Stomach (tissue), 9 donors: Measurements from ENCODE around the gene SGCA. TPM values are rescaled to one million over a fixed set of nuclear protein-coding genes. Genes with fewer than 3 reads are reported as not detected.
A peak's percentile ranks its signal among the peaks of the same experiment; 100 is the strongest.

Experiments
- DNase-seq, 2 donors: peaks; one replicate each; pipeline versions ENCODE4 v3.0.0 to v3.0.0-alpha.2; 2013 to 2019
- H3K27ac ChIP-seq, 5 donors: fragments of 200-600 bp in 4 of 5; sonication (generic) in 4 of 5; one replicate each; pipeline ENCODE4 v1.5.1; 2013 to 2019; ENCODE audit warnings: mild to moderate bottlenecking in 1 of 5, moderate library complexity in 1 of 5
- H3K27me3 ChIP-seq, 3 donors: fragments of 200-600 bp; sonication (generic); one replicate each; pipeline ENCODE4 v1.5.1; 2017 to 2019; ENCODE audit warnings: mixed run types in 1 of 3
- H3K36me3 ChIP-seq, 4 donors: fragments of 200-600 bp; sonication (generic); 1 replicate in 3 of 4; 2 replicates in 1 of 4; pipeline ENCODE4 v1.5.1; 2016 to 2019
- H3K4me1 ChIP-seq, 4 donors: fragments of 200-600 bp; sonication (generic); one replicate each; pipeline ENCODE4 v1.5.1; 2016 to 2019
- H3K4me3 ChIP-seq, 4 donors: fragments of 200-600 bp; sonication (generic) in 3 of 4; one replicate each; pipeline ENCODE4 v1.5.1; 2016 to 2019; ENCODE audit warnings: mild to moderate bottlenecking in 1 of 4
- H3K9me3 ChIP-seq, 4 donors: fragments of 200-600 bp; sonication (generic); one replicate each; pipeline ENCODE4 v1.5.1; 2016 to 2019
- CTCF ChIP-seq, 7 experiments: fragments of 450-650 bp in 4 of 7; fragments of 200-600 bp in 3 of 7; sonication (generic) in 3 of 7; IDR thresholded peaks; one replicate each; pipeline ENCODE4 v1.5.1; 2016 to 2019; ENCODE audit warnings: antibody characterized with exemption in 7 of 7, control low read depth in 2 of 7, mild to moderate bottlenecking in 1 of 7
- EP300 ChIP-seq: sonication (generic); formaldehyde crosslinking; IDR thresholded peaks from one replicate; pipeline ENCODE4 v1.6.1; 2017; ENCODE audit warnings: antibody characterized with exemption
- POLR2A ChIP-seq, 4 donors: fragments of 450-650 bp; IDR thresholded peaks; one replicate each; pipeline ENCODE4 v1.6.1; 2016; ENCODE audit warnings: antibody characterized with exemption in 4 of 4, control low read depth in 2 of 4, mild to moderate bottlenecking in 1 of 4, moderate library complexity in 1 of 4
- POLR2AphosphoS5 ChIP-seq, 3 donors: sonication (generic); formaldehyde crosslinking; IDR thresholded peaks; one replicate each; pipeline ENCODE4 v1.6.1; 2016; ENCODE audit warnings: antibody characterized with exemption in 3 of 3
- WGBS, 5 donors: extraction: QIAGEN DNeasy Blood & Tissue Kit in 3 of 5; methylation state at CpG; one replicate each; pipeline versions ENCODE4 v1.1.5 to v1.1.7; 2013 to 2018; 5-methylcytosine and 5-hydroxymethylcytosine counted together
- intact Hi-C: fragments of 100-400 bp; cut with DNase I; formaldehyde crosslinking; loops from one replicate; pipeline ENCODE4 v1.15.1; 2023; ENCODE audit warnings: low total_unique reads
- polyA plus RNA-seq, 3 donors: library from polyadenylated mRNA; stranded (reverse); fragments of 200-250 nt; gene quantifications; one replicate each; pipeline ENCODE4 v1.2.3, GENCODE V29; 2013
- total RNA-seq, 5 donors: library from RNA; depleted of rRNA; stranded (reverse); fragments of >200 nt; gene quantifications; one replicate each; pipeline versions ENCODE4 v1.1.0 to v1.2.3, GENCODE V29; 2014 to 2016
- donor health status: healthy with polysubstance abuse.
- donor health status: Bipolar disorder and iron deficiency.
- donor health status: healthy.

Gene SGCA
- total and polyA plus RNA-seq, 8 donors, result 5.4 to 89.3 (median 15.1) TPM

- no peaks in the 10 kb centered on the region for H3K36me3 ChIP-seq
- 38 to 50% (median 45%) methylated on average over 14 to 16 of the region's 16 CpGs for WGBS, 5 donors
- H3K4me1 ChIP-seq, result peaks cover 39 to 62% (median 48%) of the 10 kb centered on the region in 4 donors
- no peaks in the 10 kb centered on the region for H3K27me3 ChIP-seq
- H3K4me3 ChIP-seq, result no peak overlapping the region
- H3K27ac ChIP-seq, result peak overlapping the region in 4 of 5 donors; percentile 31 to 97 (median 83)
- DNase-seq, result peak in 1 of 2 donors; percentile 61
- TF ChIP-seq POLR2A (IDR thresholded peaks at IDR 0.05) (no peak), EP300 (no peak), POLR2AphosphoS5 (IDR thresholded peaks at IDR 0.05) (no peak), CTCF (IDR thresholded peaks at IDR 0.05) (no peak)
- intact Hi-C loops, result no loop called here
- H3K9me3 ChIP-seq, result no peaks in the 10 kb centered on the region
These were observed 11.9 kb upstream of the SGCA start for GRCh38 chr17:50153650-50154575.

DNA sequence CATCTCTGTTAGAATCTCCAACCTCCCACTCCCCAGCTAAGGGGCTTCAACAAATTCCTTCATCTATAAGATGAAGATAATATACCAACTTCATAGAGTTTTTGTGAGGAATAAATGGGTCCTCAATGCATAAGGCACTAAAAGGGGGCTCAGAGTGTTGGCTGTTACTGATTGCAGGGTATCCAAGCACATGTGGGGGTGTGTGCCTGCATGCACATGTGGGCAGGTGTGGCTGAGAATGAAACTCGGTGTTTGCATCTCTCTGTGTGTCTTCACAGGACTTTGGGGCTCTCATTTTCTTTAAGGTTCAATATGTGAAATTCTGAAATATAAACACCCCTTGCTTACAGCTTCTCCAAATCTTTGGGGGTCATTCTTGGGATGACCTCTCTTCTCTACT lies 11.2 kb upstream of the SGCA start:
- WGBS, 5 donors, result 42 to 64% (median 44%) methylated on average over 1 of the region's 1 CpG
- no peak for DNase-seq
- intact Hi-C loops, result no loop called here
- Histone ChIP-seq H3K4me1 (peaks cover 33 to 55% (median 42%) of the 10 kb centered on the region in 4 donors), H3K36me3 (no peaks in the 10 kb centered on the region), H3K4me3 (no peak overlapping the region), H3K27me3 (no peaks in the 10 kb centered on the region), H3K27ac (peak overlapping the region in 4 of 5 donors; percentile 31 to 97 (median 83)), H3K9me3 (no peaks in the 10 kb centered on the region)
- no peak for TF ChIP-seq POLR2A (IDR thresholded peaks at IDR 0.05)
- TF ChIP-seq POLR2AphosphoS5 (IDR thresholded peaks at IDR 0.05), result no peak
- no peak for TF ChIP-seq EP300
- no peak for TF ChIP-seq CTCF (IDR thresholded peaks at IDR 0.05)

DNA sequence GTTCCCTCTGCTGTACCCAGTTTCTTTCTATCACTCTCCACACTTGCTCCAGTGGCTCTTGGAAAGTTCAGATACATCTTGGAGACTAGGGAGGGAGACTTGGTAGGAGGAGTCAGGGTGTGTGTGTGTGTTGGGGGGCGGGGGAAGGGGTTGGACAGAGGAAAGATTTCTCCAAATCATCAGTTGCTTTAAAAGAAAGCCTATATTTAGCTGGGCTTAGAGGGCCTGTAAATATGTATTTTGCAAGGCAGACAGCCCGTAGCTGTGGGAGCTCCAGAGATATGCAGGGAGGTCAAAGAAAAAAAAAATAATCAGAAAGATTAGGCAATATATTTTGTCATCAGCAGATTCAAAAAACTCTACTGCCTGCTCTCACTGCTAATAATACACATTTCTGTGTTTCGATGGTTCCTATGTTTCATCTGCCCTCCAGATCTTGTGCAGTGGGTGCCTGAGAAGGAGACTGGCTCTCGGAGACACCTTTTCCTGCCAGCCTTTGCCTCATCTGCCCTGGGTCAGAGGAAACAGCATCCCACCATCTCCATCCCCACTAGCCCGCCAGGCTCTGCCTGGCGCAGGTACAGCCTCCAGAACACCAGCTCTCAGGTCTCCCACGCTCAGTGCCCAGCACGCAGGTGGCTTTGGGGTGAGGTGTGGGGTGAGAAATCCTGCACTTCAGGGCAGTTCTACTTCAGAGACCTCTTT lies 10.5 kb upstream of the SGCA start:
- Histone ChIP-seq H3K4me1 (peaks cover 32 to 55% (median 41%) of the 10 kb centered on the region in 4 donors), H3K36me3 (no peaks in the 10 kb centered on the region), H3K27ac (peak overlapping the region; percentile 24 to 97 (median 73)), H3K27me3 (no peaks in the 10 kb centered on the region), H3K9me3 (no peaks in the 10 kb centered on the region), H3K4me3 (no peak overlapping the region)
- TF ChIP-seq POLR2A (IDR thresholded peaks at IDR 0.05) (no peak), POLR2AphosphoS5 (IDR thresholded peaks at IDR 0.05) (no peak)
- 67 to 73% (median 68%) methylated on average over 8 of the region's 8 CpGs for WGBS, 5 donors
- intact Hi-C loops, result no loop called here
- peak in 1 of 2 donors; percentile 79 for DNase-seq

DNA sequence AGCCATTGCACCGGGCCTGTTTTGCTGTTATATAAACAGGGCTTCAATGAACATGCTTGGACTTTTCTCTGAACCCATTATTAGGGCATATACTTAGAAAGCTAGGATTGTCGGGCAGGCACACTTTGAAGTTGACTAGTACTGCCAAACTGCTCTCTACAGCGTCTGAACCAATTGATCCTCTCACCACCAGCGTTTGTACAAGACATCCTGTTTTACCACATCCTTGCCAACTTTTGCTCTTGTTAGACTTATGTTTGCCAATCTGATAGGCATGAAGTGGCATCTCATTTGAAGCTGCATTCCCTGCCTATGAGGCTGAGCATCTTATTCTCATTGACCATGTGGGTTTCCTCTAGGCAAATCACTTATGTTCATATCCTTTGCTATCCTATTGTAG lies 7.9 kb upstream of the SGCA start:
- H3K27me3 ChIP-seq, result no peaks in the 10 kb centered on the region
- H3K27ac ChIP-seq, result no peak overlapping the region
- DNase-seq, result no peak
- no peak for TF ChIP-seq CTCF (IDR thresholded peaks at IDR 0.05)
- TF ChIP-seq POLR2A (IDR thresholded peaks at IDR 0.05), result no peak
- TF ChIP-seq POLR2AphosphoS5 (IDR thresholded peaks at IDR 0.05), result no peak
- TF ChIP-seq EP300, result no peak
- 31 to 44% (median 38%) methylated on average over 4 of the region's 4 CpGs for WGBS, 5 donors
- no peak overlapping the region for H3K4me3 ChIP-seq
- no peaks in the 10 kb centered on the region for H3K9me3 ChIP-seq
- intact Hi-C loops, result no loop called here
- no peaks in the 10 kb centered on the region for H3K36me3 ChIP-seq
- peaks cover 25 to 48% (median 38%) of the 10 kb centered on the region in 4 donors for H3K4me1 ChIP-seq
